ENCODE data around the gene IL34.

- no peak for TF ChIP-seq CTCF (IDR thresholded peaks at IDR 0.05)
- no peak for TF ChIP-seq POLR2AphosphoS5 (IDR thresholded peaks at IDR 0.05)
- no peak for TF ChIP-seq POLR2A (IDR thresholded peaks at IDR 0.05)
- TF ChIP-seq EP300 (IDR thresholded peaks at IDR 0.05; ENCODE audit: low read depth): no peak
Measured at GRCh38 chr16:70662991-70663523, 16.7 kb downstream of the IL34 start.

Measured in transverse colon (tissue), 4 donors.